Midbrain (tissue), 1 donor: ENCODE results near the gene CENPE.

ENCODE experiments used
- DNase-seq: peaks from one replicate; lab custom pipeline; 2025; lab: John Stamatoyannopoulos, UW

The CENPE gene

DNA sequence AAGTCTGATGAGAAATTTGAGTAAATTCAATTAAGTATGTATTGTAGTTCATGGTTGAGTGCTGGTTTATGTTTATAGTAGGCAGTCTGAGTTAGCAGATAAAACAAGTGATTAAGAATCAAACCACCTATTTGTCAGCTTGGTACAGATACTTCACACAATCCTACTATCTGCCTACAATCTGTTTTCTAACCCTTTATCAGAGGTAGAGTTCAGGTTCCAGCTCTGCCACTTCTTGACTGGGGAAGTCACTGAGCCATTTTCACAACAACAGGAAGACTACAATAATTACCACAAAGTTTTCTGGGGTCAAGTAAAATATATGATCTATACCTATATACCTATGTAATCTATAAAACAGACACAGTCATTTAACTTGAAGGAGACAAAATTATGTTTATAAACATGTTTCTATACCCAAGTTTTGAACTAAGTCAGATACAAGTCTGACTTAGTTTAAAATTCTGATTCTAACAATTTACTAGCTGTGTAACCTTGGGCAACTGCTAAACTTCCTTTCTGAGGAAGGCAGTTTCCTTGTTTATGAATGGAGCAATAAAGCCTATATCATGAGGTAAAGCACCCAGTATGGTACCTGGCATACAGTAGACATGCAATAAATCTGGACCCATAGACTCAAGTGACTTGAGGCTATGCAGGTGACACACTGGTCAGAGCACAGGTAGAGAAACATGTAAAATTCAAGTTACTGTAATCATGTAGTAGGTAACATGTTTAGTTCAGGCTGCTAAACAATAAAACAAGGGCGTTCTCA, 61.3 kb downstream of the CENPE start:
- no peak for DNase-seq

DNA sequence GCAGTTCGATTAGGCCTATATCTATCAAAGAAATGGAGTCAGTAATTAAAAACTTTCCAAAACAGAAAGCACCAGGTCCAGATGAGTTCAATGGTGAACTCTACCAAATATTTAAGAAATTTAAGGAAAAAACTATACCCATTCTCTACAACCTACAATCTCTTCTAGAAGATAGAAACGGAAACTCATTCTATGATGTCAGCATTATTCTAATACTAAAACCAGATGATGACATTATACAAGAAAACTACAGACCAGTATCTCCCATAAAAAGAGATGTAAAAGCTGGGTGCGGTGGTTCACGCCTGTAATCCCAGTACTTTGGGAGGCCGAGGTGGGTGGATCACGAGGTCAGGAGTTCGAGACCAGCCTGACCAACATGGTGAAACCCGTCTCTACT, 69.0 kb downstream of the CENPE start:
- DNase-seq: no peak

DNA sequence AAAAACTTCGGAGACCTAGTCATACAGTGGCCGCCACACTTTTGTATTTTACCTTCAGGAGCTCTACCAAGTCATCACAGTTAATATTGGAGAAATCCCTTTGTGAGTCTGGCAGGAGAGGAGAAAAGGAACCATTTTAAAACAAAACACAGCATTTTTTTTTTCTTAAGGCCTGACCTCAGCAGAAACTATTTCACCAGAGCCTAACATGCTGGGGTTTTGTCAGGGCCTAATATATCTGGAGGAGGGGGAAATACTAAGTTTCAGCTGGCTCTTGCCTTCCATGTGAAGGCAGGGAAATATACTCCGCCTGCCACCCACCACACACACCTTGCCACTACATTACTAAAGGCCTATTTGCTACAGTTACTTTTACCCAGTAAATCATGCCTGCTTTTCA, 72.0 kb downstream of the CENPE start:
- no peak for DNase-seq

DNA sequence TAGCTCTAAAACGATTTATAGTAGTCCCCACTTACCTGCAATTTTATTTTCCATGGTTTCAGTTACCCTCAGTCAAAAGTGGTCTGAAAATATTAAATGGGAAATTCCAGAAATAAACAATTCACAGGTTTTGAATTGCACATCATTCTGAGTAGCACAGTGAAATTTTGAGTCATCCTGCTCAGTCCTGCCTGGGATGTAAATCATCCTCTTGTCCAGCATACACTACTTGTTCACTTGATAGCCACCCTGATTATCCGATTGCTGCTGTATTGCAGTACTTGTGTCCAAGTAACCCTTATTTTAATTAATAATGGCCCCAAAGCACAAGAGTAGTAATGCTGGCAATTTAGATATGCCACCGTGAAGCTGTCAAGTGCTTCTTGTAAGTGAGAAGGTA, 75.0 kb downstream of the CENPE start:
- no peak for DNase-seq

DNA sequence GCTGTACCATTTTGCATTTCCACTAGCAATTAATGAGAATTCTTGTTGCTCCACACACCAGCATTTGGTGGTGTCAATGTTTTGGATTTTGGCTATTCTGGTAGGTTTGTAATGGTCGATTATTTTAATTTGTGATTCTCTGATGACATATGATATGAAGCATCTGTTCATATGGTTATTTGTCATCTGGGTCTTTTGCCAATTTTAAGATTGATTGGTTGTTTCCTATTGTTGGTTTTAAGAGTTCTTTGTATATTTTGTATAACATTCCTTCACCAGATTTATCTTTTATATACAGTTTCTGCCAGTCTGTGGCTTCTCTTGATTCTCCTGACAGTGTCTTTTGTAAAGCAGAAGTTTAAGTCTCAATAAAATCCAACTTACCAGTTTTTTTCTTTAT, 80.0 kb downstream of the CENPE start:
- DNase-seq: no peak

DNA sequence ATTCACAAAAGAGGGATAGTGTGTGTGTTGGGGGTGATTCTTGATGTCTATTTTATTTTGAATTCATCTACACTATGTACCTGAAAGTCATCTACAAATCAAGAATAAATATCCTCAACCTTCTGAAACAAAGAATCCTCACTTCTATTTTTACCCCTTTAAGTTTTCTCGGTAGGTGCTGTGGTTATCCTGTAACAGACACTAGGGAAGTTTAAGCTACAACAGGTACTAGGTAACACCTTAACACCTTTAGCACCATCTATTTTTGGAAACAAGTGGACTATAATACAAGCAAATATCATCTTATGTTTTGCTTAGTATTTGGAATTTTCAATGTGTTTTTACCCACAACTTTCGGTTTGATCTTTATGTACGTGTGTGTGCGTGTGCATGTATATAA, 86.5 kb downstream of the CENPE start:
- DNase-seq: no peak

DNA sequence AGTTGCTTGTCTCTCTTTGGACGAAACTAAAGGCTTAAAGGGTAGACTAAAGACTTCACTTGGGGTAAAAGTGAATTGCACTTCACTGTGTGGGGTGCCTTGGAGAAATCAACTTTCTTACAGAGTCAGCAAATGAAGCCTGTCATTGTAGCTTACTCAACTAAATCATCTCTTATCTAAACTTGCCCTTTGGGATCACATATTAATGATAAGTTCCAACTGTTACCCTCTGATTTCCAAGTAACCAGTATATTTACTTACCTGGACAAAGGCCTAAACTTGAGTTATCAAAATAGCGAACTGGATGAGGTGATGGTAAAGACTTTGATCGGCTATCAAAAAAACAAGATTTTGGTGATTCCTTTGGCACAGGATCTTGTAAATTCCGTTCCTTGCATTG, 89.6 kb downstream of the CENPE start:
- no peak for DNase-seq

DNA sequence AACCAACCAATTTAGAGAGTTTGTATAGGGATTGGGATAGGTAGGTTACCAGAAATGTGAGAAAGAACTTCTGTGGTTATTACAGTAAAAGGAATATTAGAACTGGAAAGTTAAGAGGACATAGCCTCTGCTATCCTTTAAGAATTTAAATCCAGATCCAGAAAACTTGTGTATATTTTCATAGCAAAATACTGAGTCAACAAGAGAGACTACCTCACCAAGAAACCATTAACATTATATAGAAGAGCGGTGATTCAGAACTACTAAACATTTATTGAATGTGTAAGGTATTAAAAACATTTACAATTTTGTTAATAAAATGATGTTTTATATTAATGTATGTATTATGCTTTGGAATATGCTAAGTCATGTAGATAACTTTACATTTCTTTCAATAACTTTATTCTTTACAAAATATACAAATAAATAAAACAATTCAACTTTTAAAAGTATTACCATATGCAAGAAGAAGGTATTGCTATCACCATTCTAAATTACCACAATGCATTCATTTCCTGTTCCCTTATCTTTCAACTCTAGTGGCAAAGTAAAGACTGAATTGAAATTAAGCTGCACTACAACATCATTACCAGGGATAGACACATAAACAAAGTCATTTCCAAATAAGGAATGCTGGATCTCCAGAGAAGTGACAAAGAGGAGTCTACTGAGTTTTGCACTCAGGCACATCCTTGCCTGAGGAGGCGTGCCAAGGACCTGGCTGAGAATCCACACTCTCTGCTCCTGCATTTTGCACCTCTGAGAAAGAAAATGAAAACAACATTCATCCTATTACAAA, 92.4 kb downstream of the CENPE start:
- no peak for DNase-seq

DNA sequence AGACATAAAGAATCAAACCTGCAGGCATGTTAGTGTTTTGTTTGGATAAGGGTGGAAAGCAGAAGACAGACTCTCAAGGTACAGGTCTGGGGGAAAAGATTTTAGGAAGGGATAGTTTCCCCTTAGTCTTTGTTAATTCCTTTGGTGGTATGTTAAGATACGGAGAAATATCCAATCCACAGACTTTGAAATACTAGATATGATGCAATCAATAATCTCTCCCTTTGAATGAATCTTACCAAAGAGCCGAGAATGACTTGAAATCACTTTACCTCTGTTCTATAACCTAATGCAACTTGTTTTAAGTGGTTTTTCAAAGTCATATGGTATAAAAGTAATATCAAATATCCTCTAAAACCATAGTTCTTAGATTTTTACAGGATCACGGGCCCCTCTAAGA, 93.3 kb downstream of the CENPE start:
- no peak for DNase-seq

DNA sequence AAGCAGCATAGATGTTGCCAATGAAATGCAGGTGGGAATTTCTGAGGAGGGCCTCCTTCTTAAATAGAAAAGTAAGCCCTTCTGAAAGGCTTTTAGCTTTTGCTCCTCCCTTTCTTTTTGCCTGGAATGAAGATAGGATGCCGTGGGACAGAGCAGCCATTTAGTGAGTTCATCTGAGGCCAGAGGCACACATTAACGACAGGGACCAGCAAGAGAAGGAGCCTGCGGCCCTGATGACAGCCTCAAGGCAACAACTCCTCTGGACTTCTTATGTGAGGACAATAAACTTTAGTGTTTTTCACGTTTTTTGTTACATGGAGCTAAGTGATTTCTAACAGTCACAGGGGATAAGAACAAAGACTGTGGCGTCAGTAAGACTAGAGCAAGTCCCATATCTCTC, 97.5 kb downstream of the CENPE start:
- DNase-seq: no peak

DNA sequence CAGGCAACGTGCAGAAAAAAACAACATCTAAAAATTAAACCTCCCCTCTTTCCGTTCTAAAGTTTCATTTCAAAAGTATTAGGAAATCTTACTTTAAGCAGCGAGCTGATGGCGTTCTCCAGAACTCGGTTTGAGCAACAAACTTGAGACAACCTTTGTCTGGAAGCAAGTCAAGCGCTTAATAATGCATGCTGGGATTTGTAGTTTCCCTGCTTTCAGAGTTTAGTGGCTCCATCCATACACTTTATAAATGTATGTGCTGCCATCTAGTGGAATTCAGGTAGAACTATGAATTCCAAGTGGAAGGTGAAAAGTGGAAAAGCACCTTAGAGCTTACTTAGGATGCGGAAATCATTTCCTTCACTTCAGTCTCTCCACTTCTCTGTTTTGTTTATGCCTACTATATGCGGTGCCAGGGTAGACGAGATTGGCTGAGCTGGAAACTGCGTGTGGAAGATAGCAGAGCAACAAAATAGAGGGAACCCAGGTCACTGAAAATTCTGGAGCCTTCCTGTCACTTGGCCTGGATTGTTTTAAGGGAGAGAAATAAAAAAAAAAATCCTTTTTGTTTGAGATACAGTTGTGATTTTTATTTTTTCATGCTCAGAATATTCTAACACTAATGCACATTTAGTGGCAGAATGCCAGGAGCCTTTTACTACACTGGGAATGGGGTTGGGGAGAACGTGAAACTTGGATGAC, 98.3 kb downstream of the CENPE start, which contains the start of gene BDH2:
TSS of gene BDH2 (minus strand) at position 144 of the 702 bp plus-strand sequence. CDS start 3,580 bp downstream, outside the sequence.
- peak; percentile 91 for DNase-seq

DNA sequence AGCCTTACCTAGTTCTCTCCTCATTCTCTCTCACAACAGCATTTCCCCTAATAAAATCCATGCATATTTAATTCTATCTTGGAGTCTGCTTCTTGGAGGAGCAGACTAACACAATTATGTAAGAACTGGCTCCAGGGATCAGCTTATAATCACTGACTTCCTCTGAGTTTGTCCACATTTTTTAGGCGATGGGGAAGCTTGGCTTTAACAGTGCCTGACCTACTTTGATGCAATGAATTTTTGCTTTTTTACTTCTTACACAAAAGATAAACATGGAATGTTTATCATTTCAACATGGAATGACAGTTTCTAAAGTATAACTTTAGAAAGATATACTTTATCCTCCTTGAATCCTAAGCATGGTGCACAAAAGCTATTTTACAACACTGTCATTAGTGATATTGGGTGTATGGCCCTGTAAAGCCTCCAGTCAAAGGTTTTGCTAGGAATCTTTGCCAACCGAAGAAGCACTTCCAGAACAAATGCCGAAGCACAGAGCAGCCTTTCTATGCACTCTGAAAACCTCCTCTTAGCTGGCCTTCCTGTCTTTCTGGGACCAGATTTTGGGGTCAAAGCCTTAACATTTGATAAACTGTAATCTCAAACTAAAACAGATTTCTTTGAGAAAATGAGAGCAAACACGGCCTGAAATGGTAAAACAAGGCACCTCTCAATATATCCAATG, 99.2 kb downstream of the CENPE start:
- peak; percentile 57 for DNase-seq

DNA sequence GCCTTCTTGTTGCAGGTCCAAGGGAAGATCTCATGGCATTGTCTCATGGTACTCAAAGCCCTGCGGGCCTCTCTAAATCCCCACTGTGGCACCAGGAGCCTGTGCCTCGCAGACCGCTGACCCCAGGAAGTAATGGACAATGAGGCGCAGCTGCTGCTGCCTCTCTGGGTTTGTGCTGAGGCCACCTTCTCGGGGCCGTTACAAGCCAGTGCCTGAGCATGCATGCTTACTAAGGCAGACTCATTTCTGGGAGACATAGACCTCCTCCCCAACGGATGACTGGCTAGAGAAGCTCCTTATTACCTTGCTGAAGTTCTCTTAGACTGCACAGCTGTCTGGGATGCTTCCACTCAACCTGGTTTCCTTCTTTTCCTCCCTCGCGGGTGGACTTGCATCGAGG, 99.8 kb downstream of the CENPE start:
- no peak for DNase-seq

DNA sequence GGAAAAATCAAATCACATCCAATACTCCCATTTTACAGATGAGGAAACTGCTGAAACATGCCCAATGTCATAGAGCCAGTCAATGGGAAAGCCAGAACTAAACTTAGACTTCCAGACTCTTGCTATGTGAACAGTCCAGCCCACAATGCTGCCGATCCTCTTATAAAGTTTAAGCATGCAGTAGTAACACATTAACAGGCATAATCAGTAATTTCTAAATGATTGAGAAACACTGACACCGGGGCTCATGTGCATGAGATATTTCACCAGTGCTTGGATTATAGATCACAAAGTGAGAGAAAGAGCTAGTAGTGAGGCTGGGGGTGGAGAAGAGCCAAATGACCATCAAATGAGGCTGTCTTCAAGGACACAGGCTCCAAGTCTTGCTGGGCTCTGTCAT, 101.0 kb downstream of the CENPE start:
- DNase-seq: no peak

DNA sequence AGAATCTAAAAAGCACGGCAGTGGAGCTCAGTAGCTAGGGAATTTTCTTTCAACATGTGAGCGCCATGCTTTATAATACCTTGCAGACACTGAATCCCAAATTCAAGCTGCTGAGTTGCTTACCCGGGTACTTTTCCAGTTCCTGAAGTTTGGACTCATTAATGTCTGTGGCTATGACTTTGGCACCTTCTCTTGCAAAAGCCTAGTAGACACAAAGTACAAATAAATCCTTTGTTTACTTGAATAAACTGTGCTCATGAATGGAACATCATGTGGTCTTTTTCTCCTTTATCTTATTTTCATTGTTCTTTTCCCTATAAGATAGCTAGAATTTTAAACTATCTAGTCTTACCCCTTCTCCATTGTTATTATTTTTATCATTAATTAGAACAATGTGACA, 103.1 kb downstream of the CENPE start:
- peak; percentile 61 for DNase-seq

DNA sequence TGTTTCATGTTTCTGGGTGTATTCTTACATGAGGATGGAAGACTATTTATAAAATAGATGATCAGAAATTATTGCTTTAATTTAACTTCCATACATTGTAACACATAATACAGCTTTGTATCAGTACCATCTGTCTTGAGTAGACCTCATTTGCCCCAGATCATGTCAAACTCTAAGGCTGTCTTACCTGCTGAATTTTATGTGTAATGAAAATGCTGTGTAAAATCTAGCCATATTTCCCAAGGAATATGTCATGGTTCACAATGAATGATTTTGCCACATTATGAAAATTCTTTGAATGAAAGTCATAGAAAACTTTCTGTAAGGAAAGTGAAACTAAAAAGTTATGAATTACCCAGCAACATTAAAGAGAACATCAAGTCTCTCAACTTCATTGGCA, 105.9 kb downstream of the CENPE start:
- DNase-seq: no peak

DNA sequence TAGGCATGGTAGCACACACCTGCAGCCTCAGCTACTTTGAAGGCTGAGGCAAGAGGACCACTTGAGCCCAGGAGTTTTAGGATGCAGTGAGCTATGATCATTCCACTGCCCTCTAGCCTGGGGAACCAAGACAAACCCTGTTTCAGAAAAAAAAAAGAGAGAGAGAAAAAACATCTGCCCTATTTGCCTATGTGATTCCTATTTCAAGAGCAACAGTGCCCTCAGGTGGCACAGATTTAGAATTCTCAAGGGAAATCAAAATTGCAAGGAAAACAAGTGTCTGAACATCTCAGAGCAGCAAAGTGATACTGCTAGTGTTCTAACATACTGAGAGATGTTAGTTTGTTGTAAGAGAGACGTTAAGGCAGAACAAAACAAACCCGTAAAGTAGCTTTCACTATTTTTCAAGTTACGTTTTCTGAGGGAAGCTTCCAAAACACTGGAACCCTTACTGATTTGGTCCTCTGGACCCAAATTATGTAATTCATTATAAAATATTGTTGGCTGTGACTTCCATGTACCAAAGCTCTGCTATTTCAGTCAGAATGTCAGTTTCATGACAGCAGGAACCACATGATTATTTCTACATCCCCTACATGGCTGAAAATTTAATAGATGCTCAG, 106.4 kb downstream of the CENPE start:
- peak; percentile 71 for DNase-seq

DNA sequence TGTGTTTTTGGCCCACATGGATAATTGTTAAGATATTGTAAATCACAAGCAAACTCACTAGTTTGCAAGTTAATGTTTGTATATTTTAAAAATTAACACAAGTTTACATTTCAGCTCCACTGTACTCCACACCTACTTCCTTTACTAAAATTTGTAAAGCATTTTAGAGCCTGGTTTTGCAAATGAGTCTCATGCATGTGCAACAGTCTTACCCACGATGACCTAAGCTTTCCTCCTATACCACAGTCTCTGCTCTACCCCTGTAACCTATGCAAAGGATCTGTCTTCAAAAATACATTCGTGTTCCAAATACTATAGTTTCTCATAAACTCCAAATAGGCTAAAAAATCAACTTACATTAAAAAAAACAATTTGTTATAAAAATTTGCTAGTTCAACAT, 108.7 kb downstream of the CENPE start:
- DNase-seq: no peak

DNA sequence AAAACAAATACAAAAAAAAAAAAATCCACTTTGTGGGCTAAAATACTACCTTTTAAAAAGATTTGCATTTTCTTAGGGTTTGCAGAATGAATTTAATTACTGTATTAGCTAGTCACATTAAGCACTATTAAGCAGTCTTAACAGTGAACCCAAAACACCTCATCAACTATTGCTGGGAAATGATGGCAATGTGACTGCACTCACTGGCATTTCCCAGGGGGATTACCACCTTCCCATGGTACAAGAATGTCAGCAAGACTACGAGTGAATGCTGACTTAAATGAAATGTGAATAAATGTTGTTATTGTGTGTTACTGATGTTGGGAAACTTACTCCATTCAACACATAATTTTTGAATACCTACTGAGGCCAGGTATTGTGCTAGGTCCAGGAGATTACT, 111.6 kb downstream of the CENPE start:
- DNase-seq: no peak

DNA sequence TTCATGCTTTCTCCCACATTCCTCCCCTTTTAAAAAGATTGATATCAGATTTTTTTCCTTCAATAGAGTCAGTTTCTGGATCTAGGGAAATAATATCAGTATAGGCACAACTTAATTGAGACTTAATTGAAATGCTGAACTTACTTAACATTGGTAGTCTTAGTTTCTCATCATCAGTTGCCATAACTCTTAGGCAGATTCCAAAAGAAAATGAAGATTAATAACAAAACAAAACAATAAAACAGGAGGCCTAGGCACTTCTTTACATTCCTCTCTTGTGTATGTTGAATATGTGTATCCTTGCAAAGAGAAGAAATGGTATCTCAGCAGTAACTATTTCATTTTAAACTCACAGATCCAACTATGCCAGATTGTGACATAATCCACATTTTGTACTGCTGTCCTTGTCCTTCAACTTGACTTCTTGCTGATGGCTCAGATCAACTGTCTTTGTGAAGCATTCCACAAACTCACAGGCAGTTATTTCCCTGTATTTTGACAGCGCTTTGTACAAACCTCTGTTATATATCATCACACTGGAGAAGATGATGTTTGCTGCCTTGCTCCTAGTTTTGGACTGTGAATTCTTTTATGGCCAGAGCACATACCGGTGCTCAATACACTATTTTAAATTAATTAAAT, 112.5 kb downstream of the CENPE start:
- DNase-seq: no peak

DNA sequence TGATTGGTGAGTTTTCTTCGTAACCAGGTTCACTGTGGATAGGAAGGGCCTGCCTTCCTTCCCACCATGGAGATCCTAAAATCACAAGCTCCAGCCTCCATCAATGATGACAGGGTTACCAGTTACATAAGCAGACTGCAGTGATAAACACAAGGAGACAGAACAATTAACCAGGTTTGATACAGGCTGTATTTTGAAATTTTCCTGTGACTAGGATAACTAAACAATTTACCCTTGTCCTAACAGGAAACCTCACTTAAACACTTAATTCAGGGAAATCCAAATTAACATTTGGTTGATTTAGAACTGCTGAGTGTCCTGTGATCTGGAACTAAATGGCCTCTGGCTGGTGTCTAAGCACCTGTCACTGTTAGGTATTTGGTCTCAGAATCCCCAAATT, 118.5 kb downstream of the CENPE start:
- no peak for DNase-seq
